SK-N-SH treated with all-trans-retinoic acid at 6 μM for 48 hours (cell line): Measurements from ENCODE around the gene ADCY1.

Experiments used
- ATAC-seq: fragments of 200-7000 bp; cut with Tn5 transposase; 3 replicates; pipeline ENCODE4 v1.9.1; 2020; ENCODE audit warnings: mild to moderate bottlenecking, moderate library complexity
- ARNTL ChIP-seq: fragments of 450-650 bp; formaldehyde crosslinking; IDR thresholded peaks from 2 replicates; pipeline ENCODE4 v1.5.0; 2020; ENCODE audit warnings: low read depth, mild to moderate bottlenecking, moderate library complexity, borderline replicate concordance
- BACH2 ChIP-seq: fragments of 250-450 bp; sonication (Bioruptor Pico); IDR thresholded peaks from 2 replicates; pipeline ENCODE4 v1.9.0; 2021; ENCODE audit warnings: mild to moderate bottlenecking, borderline replicate concordance
- CREB5 ChIP-seq: fragments of 250-450 bp; sonication (Bioruptor Pico); IDR thresholded peaks from 2 replicates; pipeline ENCODE4 v1.5.1; 2020; ENCODE audit warnings: low read depth, mild to moderate bottlenecking, moderate library complexity
- ESRRG ChIP-seq: fragments of 250-450 bp; sonication (Bioruptor Pico); IDR thresholded peaks from 2 replicates; pipeline ENCODE4 v1.6.1; 2021; ENCODE audit warnings: mild to moderate bottlenecking
- GLIS3 ChIP-seq: fragments of 250-450 bp; sonication (Bioruptor Pico); IDR thresholded peaks from 2 replicates; pipeline ENCODE4 v1.5.0; 2020; ENCODE audit warnings: mild to moderate bottlenecking, moderate library complexity
- ISL1 ChIP-seq: fragments of 250-450 bp; sonication (Bioruptor Pico); IDR thresholded peaks from 2 replicates; pipeline ENCODE4 v2.1.2; 2022; ENCODE audit warnings: mild to moderate bottlenecking, moderate library complexity
- OSR1 ChIP-seq: fragments of 250-450 bp; sonication (Bioruptor Pico); IDR thresholded peaks from 2 replicates; pipeline ENCODE4 v1.8.0; 2022; ENCODE audit warnings: moderate library complexity, mild to moderate bottlenecking, inconsistent platforms
- PATZ1 ChIP-seq: fragments of 250-450 bp; sonication (Bioruptor Pico); IDR thresholded peaks from 2 replicates; pipeline ENCODE4 v1.8.0; 2020; ENCODE audit warnings: mild to moderate bottlenecking, moderate library complexity, borderline replicate concordance
- POU6F1 ChIP-seq: fragments of 250-450 bp; sonication (Bioruptor Pico); IDR thresholded peaks from 2 replicates; pipeline ENCODE4 v1.8.0; 2021; ENCODE audit warnings: low read depth, mild to moderate bottlenecking, moderate library complexity, borderline replicate concordance
- RARB ChIP-seq: fragments of 250-450 bp; sonication (Bioruptor Pico); IDR thresholded peaks from 2 replicates; pipeline ENCODE4 v1.8.0; 2021; ENCODE audit warnings: mild to moderate bottlenecking, moderate library complexity
- SNAI2 ChIP-seq: fragments of 250-450 bp; sonication (Bioruptor Pico); IDR thresholded peaks from 2 replicates; pipeline ENCODE4 v1.5.0; 2020; ENCODE audit warnings: mild to moderate bottlenecking, moderate library complexity
- TSHZ2 ChIP-seq: fragments of 250-450 bp; sonication (Bioruptor Pico); IDR thresholded peaks from 2 replicates; pipeline ENCODE4 v1.5.0; 2020; ENCODE audit warnings: mild to moderate bottlenecking, moderate library complexity
- ZC3H10 ChIP-seq: fragments of 250-450 bp; sonication (Bioruptor Pico); IDR thresholded peaks from 2 replicates; pipeline ENCODE4 v1.5.1; 2021; ENCODE audit warnings: mild to moderate bottlenecking, moderate library complexity
- ZFP3 ChIP-seq: fragments of 250-450 bp; sonication (Bioruptor Pico); IDR thresholded peaks from 2 replicates; pipeline ENCODE4 v1.5.0; 2020; ENCODE audit warnings: mild to moderate bottlenecking, moderate library complexity
- ZFP30 ChIP-seq: fragments of 450-650 bp; formaldehyde crosslinking; IDR thresholded peaks from 2 replicates; pipeline ENCODE4 v1.5.0; 2022; ENCODE audit warnings: mild to moderate bottlenecking, moderate library complexity
- ZNF565 ChIP-seq: fragments of 450-650 bp; formaldehyde crosslinking; conservative IDR thresholded peaks from 2 replicates; pipeline ENCODE4 v1.5.0; 2020; ENCODE audit warnings: low read depth, mild to moderate bottlenecking, moderate library complexity
- ZNF70 ChIP-seq: fragments of 450-650 bp; formaldehyde crosslinking; IDR thresholded peaks from 2 replicates; pipeline ENCODE4 v1.5.0; 2020; ENCODE audit warnings: mild to moderate bottlenecking, moderate library complexity
- ZNF8 ChIP-seq: fragments of 450-650 bp; formaldehyde crosslinking; IDR thresholded peaks from 2 replicates; pipeline ENCODE4 v1.5.0; 2020; ENCODE audit warnings: mild to moderate bottlenecking, moderate library complexity

Gene ADCY1

GRCh38 chr7:45624392-45624760 lies 50.2 kb downstream of the ADCY1 start:
- TF ChIP-seq ESRRG (no peak), ZNF70 (CRISPR knock-in tag) (no peak), CREB5 (no peak)
- no peak for ATAC-seq

GRCh38 chr7:45625067-45625466 lies 50.9 kb downstream of the ADCY1 start:
- TF ChIP-seq PATZ1 (CRISPR knock-in tag) (no peak), CREB5 (no peak), ZNF70 (CRISPR knock-in tag) (no peak), ZFP3 (no peak), GLIS3 (no peak), ISL1 (CRISPR knock-in tag) (no peak), ZNF8 (CRISPR knock-in tag) (no peak), BACH2 (CRISPR knock-in tag) (no peak)

GRCh38 chr7:45625714-45626440 lies 51.7 kb downstream of the ADCY1 start:
- no peak for TF ChIP-seq ZNF70 (CRISPR knock-in tag)
- no peak for TF ChIP-seq ZFP30
- no peak for TF ChIP-seq ZC3H10 (CRISPR knock-in tag)
- TF ChIP-seq SNAI2 (CRISPR knock-in tag) = no peak
- TF ChIP-seq RARB (CRISPR knock-in tag) = no peak
- TF ChIP-seq ARNTL (CRISPR knock-in tag) = no peak
- no peak for TF ChIP-seq OSR1
- TF ChIP-seq ISL1 (CRISPR knock-in tag) = no peak
- no peak for TF ChIP-seq CREB5
- no peak for TF ChIP-seq POU6F1
- no peak for TF ChIP-seq TSHZ2 (CRISPR knock-in tag)
- TF ChIP-seq ZNF565 = no peak
- no peak for TF ChIP-seq ESRRG
- no peak for TF ChIP-seq BACH2 (CRISPR knock-in tag)
- ATAC-seq = no peak

More at GRCh38 chr7:45625067-45625466, 50.9 kb downstream of the ADCY1 start:
- ATAC-seq = no peak
